ENCODE data around the gene PPIP5K2. TPM values are rescaled to one million over a fixed set of nuclear protein-coding genes. Genes with fewer than 3 reads are reported as not detected.

The PPIP5K2 gene
- polyA plus RNA-seq, 3 donors, result 23.1 to 66.0 (median 41.1) TPM

- Mint-ChIP-seq H3K4me3 (no peak overlapping the region), H3K4me1 (peaks cover 7% of the 10 kb centered on the region), H3K27ac (no peak overlapping the region), H3K36me3 (peaks cover 37 to 38% of the 10 kb centered on the region in 2 donors), H3K27me3 (ENCODE audit: low read depth in 3 of 3) (no peaks in the 10 kb centered on the region), H3K9me3 (no peaks in the 10 kb centered on the region)
- no peak overlapping the region for H3K27ac ChIP-seq (ENCODE audit: low read depth in 1 of 2, low read length in 2 of 2)
- TF ChIP-seq CTCF (IDR thresholded peaks at IDR 0.05), result no peak
- H4K20me1 ChIP-seq (ENCODE audit: insufficient read depth, low read length), result no peaks in the 10 kb centered on the region
- DNase-seq, result no peak
- no peak overlapping the region for H3K9ac ChIP-seq (ENCODE audit: insufficient read depth, low read length, poor library complexity, severe bottlenecking)
- no peaks in the 10 kb centered on the region for H3K4me1 ChIP-seq (ENCODE audit: control insufficient read depth in 1 of 2, insufficient read depth in 2 of 2, low read length in 2 of 2)
- no peaks in the 10 kb centered on the region for H3K9me3 ChIP-seq (replicated peaks in 1 of 2; ENCODE audit: control insufficient read depth in 1 of 2, insufficient read depth in 1 of 2, low read length in 2 of 2)
- intact Hi-C loops (cut with micrococcal nuclease), result no loop called here
- H3K4me3 ChIP-seq (replicated peaks in 1 of 3; ENCODE audit: low read depth in 2 of 3, low read length in 3 of 3), result no peak overlapping the region
- H2AFZ ChIP-seq (ENCODE audit: insufficient read depth, low read depth, low read length, poor library complexity, severe bottlenecking), result no peak overlapping the region
- H3K27me3 ChIP-seq (ENCODE audit: control insufficient read depth in 2 of 2, insufficient read depth in 2 of 2, low read length in 2 of 2), result no peaks in the 10 kb centered on the region
- H3K4me2 ChIP-seq (replicated peaks; ENCODE audit: extremely low read depth, low read length, poor library complexity, severe bottlenecking), result no peak overlapping the region
- no peaks in the 10 kb centered on the region for H3K79me2 ChIP-seq (ENCODE audit: insufficient read depth, low read length)
- peaks cover 16 to 50% of the 10 kb centered on the region in 2 donors for H3K36me3 ChIP-seq (replicated peaks in 1 of 2; ENCODE audit: control insufficient read depth in 1 of 2, insufficient read depth in 2 of 2, low read length in 2 of 2)
- no CpG with 5 or more reads among the region's 2 CpGs for WGBS (ENCODE audit: insufficient coverage)
These were observed 21.1 kb upstream of the PPIP5K2 start for GRCh38 chr5:103098993-103099392.

GRCh38 chr5:103101079-103101750 is 18.9 kb upstream of the PPIP5K2 start:
- Histone ChIP-seq H3K9ac (ENCODE audit: insufficient read depth, low read length, poor library complexity, severe bottlenecking) (no peak overlapping the region), H3K4me3 (replicated peaks in 1 of 3; ENCODE audit: low read depth in 2 of 3, low read length in 3 of 3) (no peak overlapping the region), H3K27me3 (ENCODE audit: control insufficient read depth in 2 of 2, insufficient read depth in 2 of 2, low read length in 2 of 2) (no peaks in the 10 kb centered on the region), H3K4me1 (ENCODE audit: control insufficient read depth in 1 of 2, insufficient read depth in 2 of 2, low read length in 2 of 2) (no peaks in the 10 kb centered on the region), H3K27ac (ENCODE audit: low read depth in 1 of 2, low read length in 2 of 2) (no peak overlapping the region), H2AFZ (ENCODE audit: insufficient read depth, low read depth, low read length, poor library complexity, severe bottlenecking) (no peak overlapping the region), H3K9me3 (replicated peaks in 1 of 2; ENCODE audit: control insufficient read depth in 1 of 2, insufficient read depth in 1 of 2, low read length in 2 of 2) (no peaks in the 10 kb centered on the region), H4K20me1 (ENCODE audit: insufficient read depth, low read length) (no peaks in the 10 kb centered on the region), H3K4me2 (replicated peaks; ENCODE audit: extremely low read depth, low read length, poor library complexity, severe bottlenecking) (no peak overlapping the region), H3K36me3 (replicated peaks in 1 of 2; ENCODE audit: control insufficient read depth in 1 of 2, insufficient read depth in 2 of 2, low read length in 2 of 2) (peaks cover 20 to 51% of the 10 kb centered on the region in 2 donors), H3K79me2 (ENCODE audit: insufficient read depth, low read length) (no peaks in the 10 kb centered on the region)
- WGBS (ENCODE audit: insufficient coverage), result no CpG with 5 or more reads among the region's 6 CpGs
- TF ChIP-seq CTCF (IDR thresholded peaks at IDR 0.05), result no peak
- H3K4me3 Mint-ChIP-seq, result no peak overlapping the region
- no peaks in the 10 kb centered on the region for H3K27me3 Mint-ChIP-seq (ENCODE audit: low read depth in 3 of 3)
- intact Hi-C loops (cut with micrococcal nuclease), result no loop called here
- H3K36me3 Mint-ChIP-seq, result peaks cover 36 to 39% of the 10 kb centered on the region in 2 donors
- peaks cover under 1% of the 10 kb centered on the region for H3K4me1 Mint-ChIP-seq
- H3K9me3 Mint-ChIP-seq, result no peaks in the 10 kb centered on the region
- no peak overlapping the region for H3K27ac Mint-ChIP-seq
- DNase-seq, result no peak
